Brain microvascular endothelial cell (primary cell): ENCODE data around the gene SH3RF3.

Source experiments
- DNase-seq: peaks from one replicate; pipeline ENCODE4 v3.0.0-alpha.2; 2020
- H3K27ac ChIP-seq: fragments of 250-450 bp; sonication (Bioruptor Pico); 2 replicates; pipeline ENCODE4 v1.5.1; 2020; ENCODE audit warnings: mild to moderate bottlenecking, moderate library complexity
- H3K27me3 ChIP-seq: fragments of 250-450 bp; sonication (Bioruptor Pico); replicated peaks from 2 replicates; pipeline ENCODE4 v1.5.1; 2020; ENCODE audit warnings: mild to moderate bottlenecking
- H3K36me3 ChIP-seq: fragments of 250-450 bp; sonication (Bioruptor Pico); replicated peaks from 2 replicates; pipeline ENCODE4 v1.5.1; 2020; ENCODE audit warnings: mild to moderate bottlenecking
- H3K4me3 ChIP-seq: 2 replicates; pipeline ENCODE4 v1.5.1; 2011; ENCODE audit warnings: low read depth, mild to moderate bottlenecking, control low read depth, low read length, moderate library complexity
- CTCF ChIP-seq: IDR thresholded peaks from 2 replicates; pipeline ENCODE4 v1.5.1; 2011; ENCODE audit warnings: low read depth, mild to moderate bottlenecking, moderate library complexity, low read length, control low read depth, inconsistent platforms; ENCODE audit errors: missing control alignments
- in situ Hi-C: cut with HindIII; loops from 2 replicates; pipeline ENCODE4 v1.10.0; 2017; ENCODE audit warnings: low sequenced_read_pairs, low pct_ligation_motif_present

Gene SH3RF3

DNA sequence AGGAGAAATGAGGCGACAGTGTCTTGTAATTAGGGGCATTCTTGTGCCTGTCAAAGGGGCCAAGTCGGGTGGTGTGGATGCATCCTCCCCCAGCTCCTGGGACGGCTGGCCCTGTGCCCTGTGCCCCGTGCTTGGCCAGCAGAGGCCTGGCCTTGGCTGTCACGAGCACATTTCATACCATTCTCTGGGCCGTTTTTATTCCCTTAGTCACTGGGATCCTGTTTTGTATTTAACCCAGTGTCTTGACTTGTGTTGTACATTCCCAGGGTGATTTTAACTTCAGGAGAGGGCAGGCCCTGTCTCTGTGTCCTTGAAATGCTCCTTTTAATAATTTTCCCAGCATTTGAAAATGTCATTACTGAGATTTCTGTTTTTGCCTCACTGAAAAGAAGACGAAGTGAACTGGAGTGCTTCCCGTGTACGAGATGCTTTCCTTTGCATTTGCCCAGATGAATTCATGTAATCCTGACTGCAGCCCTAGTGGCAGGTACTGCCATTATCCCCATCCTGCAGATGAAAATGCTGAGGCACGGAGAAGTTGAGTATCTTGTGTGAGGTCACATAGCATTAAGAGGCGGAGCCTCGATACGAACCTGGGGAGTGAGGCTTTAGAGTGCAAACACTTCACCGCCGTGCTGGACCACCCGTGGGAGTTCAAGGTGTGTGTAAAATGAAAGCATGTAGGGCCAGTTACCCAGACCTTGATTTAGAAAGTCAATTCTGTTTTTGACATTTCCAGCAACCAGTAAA, 57.0 kb downstream of the SH3RF3 start:
- Histone ChIP-seq H3K27ac (peak overlapping the region; percentile 39), H3K4me3 (no peak overlapping the region), H3K36me3 (no peaks in the 10 kb centered on the region), H3K27me3 (no peaks in the 10 kb centered on the region)
- in situ Hi-C loops: no loop called here
- DNase-seq: no peak
- TF ChIP-seq CTCF: peak; percentile 20

DNA sequence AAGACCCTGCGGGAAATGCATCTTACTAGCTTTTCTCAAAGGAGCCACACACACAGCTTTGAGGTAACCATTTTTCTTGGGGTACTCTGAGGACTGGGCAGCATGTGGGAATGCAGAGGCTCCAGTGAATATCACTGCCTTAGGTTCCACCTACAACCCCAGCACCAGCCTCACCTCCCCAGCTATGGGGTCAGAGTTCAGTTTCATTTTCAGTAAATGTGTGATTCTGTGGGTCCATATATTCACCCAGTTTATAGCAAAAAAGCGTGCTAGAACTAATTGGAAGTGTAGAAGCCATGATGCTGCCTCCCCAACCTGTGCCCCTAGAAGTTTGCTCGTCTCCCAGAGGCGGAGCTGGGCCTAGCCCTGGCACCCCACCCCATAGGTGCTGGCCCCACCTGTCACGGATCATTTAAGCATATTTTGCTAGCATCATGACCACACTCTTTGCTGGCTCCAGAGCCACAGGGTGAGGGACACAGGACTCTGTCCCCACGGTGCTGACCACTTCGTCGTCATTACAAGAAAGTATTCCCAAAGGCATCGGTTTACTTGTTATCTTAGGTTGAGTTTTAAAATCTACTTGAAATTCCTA, 57.7 kb downstream of the SH3RF3 start:
- in situ Hi-C loops: no loop called here
- Histone ChIP-seq H3K36me3 (no peaks in the 10 kb centered on the region), H3K4me3 (no peak overlapping the region), H3K27me3 (no peaks in the 10 kb centered on the region), H3K27ac (no peak overlapping the region)
- no peak for TF ChIP-seq CTCF
- no peak for DNase-seq

- Histone ChIP-seq H3K27me3 (no peaks in the 10 kb centered on the region), H3K36me3 (no peaks in the 10 kb centered on the region), H3K27ac (no peak overlapping the region), H3K4me3 (no peak overlapping the region)
- DNase-seq: no peak
- in situ Hi-C loops: no loop called here
- TF ChIP-seq CTCF: no peak
These were observed 58.9 kb downstream of the SH3RF3 start for GRCh38 chr2:109187711-109188495.

DNA sequence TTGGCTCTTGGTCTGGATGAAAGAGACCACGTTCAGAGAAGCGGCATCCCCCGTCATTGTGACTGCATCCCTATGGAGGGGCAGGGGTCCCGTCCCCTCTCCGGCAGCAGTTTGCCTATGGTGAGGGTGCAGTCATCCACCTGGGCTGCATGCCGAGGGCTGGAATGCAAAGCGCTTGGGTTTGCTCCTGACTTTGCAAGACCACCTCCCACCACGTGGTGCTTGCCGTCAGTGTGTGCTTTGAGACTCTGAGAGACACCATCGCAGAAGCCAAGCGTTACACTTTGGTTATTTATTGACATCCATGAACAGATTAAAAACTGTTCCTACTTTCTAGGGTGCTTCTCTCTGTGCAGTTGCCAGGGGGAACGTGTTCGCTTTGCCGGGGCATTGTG, 59.5 kb downstream of the SH3RF3 start:
- TF ChIP-seq CTCF: no peak
- no peaks in the 10 kb centered on the region for H3K36me3 ChIP-seq
- DNase-seq: no peak
- no peaks in the 10 kb centered on the region for H3K27me3 ChIP-seq
- in situ Hi-C loops: no loop called here
- H3K4me3 ChIP-seq: no peak overlapping the region
- no peak overlapping the region for H3K27ac ChIP-seq

DNA sequence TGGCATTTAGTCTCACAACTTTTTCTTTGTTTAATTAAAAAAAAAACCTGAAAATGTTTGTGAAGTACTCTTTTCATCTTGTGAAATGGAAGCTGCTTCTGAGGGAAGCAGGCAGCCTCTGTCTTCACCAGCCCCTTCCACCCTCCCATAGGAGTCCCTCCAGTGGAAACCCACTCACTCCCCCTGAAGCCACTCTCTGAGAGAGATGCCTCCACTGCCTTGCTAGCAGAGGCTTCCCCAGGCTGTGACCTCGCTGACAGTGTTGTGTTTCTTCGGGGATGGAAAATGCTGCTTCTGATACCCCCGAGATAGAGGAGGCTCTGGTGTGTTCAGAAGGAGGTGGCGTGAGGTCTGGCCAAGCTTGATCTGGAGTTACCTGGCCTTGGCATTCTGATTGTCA, 59.9 kb downstream of the SH3RF3 start:
- Histone ChIP-seq H3K27ac (no peak overlapping the region), H3K36me3 (no peaks in the 10 kb centered on the region), H3K27me3 (peaks cover under 1% of the 10 kb centered on the region), H3K4me3 (no peak overlapping the region)
- in situ Hi-C loops: no loop called here
- no peak for DNase-seq
- TF ChIP-seq CTCF: no peak
